OCI-LY7 (cell line): ENCODE results near the gene C1orf50. TPM values are rescaled to one million over a fixed set of nuclear protein-coding genes. Genes with fewer than 3 reads are reported as not detected.
"Not testable (repeated sequence)": the region's sequence is repeated elsewhere in the genome, so short reads cannot be mapped to it uniquely, and the experiment has no call there.

Experiments used
- BruUV-seq: library from RNA; stranded (reverse); fragments of 400-500 nt; replicated peaks from 2 replicates; lab custom pipeline; 2021; lab: Mats Ljungman, UMichigan
- CTCF ChIA-PET: fragments of 300-600 bp; sonication (Branson Sonifier 250); formaldehyde crosslinking; loops from one replicate; lab custom pipeline; 2022; ENCODE audit warnings: antibody characterized with exemption; ENCODE audit not compliant: unreplicated experiment; lab: Charles Lee
- POLR2A ChIA-PET: fragments of 300-600 bp; sonication (Branson Sonifier 250); formaldehyde crosslinking; loops from one replicate; lab custom pipeline; 2022; ENCODE audit warnings: antibody characterized with exemption; lab: Charles Lee
- DNase-seq: peaks from one replicate; pipeline ENCODE4 v3.0.0-alpha.2; 2015; ENCODE audit warnings: low spot score
- H2AFZ ChIP-seq: fragments of 200-600 bp; sonication (generic), shearing (Covaris generic); 2 replicates; pipeline ENCODE4 v1.6.1; 2014; ENCODE audit warnings: mild to moderate bottlenecking, antibody characterized with exemption, low read length, moderate library complexity
- H3K27ac ChIP-seq: fragments of 200-600 bp; sonication (generic); 2 replicates; pipeline ENCODE4 v1.5.1; 2014; ENCODE audit warnings: mixed run types, low read depth, mild to moderate bottlenecking, moderate library complexity, low read length, inconsistent platforms; ENCODE audit not compliant: poor library complexity, severe bottlenecking
- H3K36me3 ChIP-seq: fragments of 200-600 bp; sonication (generic); 2 replicates; pipeline ENCODE4 v1.6.1; 2014; ENCODE audit warnings: mild to moderate bottlenecking, antibody characterized with exemption, low read length, moderate library complexity, mixed read lengths; ENCODE audit not compliant: insufficient read depth
- H3K4me1 ChIP-seq: fragments of 200-600 bp; sonication (generic); 2 replicates; pipeline ENCODE4 v1.5.1; 2014; ENCODE audit warnings: mild to moderate bottlenecking, low read length; ENCODE audit not compliant: insufficient read depth, poor library complexity, severe bottlenecking
- H3K4me2 ChIP-seq: fragments of 200-600 bp; sonication (generic); 2 replicates; pipeline ENCODE4 v1.6.1; 2014; ENCODE audit warnings: mild to moderate bottlenecking, low read length
- H3K4me3 ChIP-seq: fragments of 200-600 bp; sonication (generic); 2 replicates; pipeline ENCODE4 v1.5.1; 2014; ENCODE audit warnings: mild to moderate bottlenecking, low read depth, low read length; ENCODE audit not compliant: poor library complexity, severe bottlenecking
- H3K79me2 ChIP-seq: fragments of 200-600 bp; sonication (generic); 2 replicates; pipeline ENCODE4 v1.6.1; 2016; ENCODE audit warnings: low read depth, mild to moderate bottlenecking, low read length, moderate library complexity, mixed read lengths; ENCODE audit not compliant: insufficient read depth
- H3K9me2 ChIP-seq: fragments of 200-600 bp; sonication (generic); 2 replicates; pipeline ENCODE4 v1.6.1; 2016; ENCODE audit warnings: mild to moderate bottlenecking, low read length, mixed read lengths; ENCODE audit not compliant: insufficient read depth
- H3K9me3 ChIP-seq: fragments of 200-600 bp; sonication (generic); 2 replicates; pipeline ENCODE4 v1.6.1; 2014; ENCODE audit warnings: mild to moderate bottlenecking, mixed run types, low read length, mixed read lengths
- H4K20me1 ChIP-seq: fragments of 200-600 bp; sonication (generic); 2 replicates; pipeline ENCODE4 v1.6.1; 2014; ENCODE audit warnings: mild to moderate bottlenecking, antibody characterized with exemption, low read length, moderate library complexity, mixed read lengths; ENCODE audit not compliant: insufficient read depth
- CTCF ChIP-seq: fragments of 200-600 bp; sonication (generic); conservative IDR thresholded peaks from 2 replicates; pipeline ENCODE4 v1.5.1; 2014; ENCODE audit warnings: mild to moderate bottlenecking, antibody characterized with exemption, low read length, moderate library complexity, mixed read lengths
- EZH2phosphoT487 ChIP-seq: fragments of 200-600 bp; sonication (generic); IDR thresholded peaks from 2 replicates; pipeline ENCODE4 v1.6.1; 2018; ENCODE audit warnings: low read depth, borderline replicate concordance, mild to moderate bottlenecking, mixed run types, antibody characterized with exemption, low read length, moderate library complexity, mixed read lengths
- intact Hi-C: fragments of 100-400 bp; cut with micrococcal nuclease; formaldehyde crosslinking; loops from one replicate; pipeline ENCODE4 v1.10.0; 2022; ENCODE audit not compliant: unreplicated experiment
- total RNA-seq, 2 experiments: library from RNA; depleted of rRNA in 1 of 2; stranded (reverse); fragments of >200 nt in 1 of 2; shearing (Covaris generic) in 1 of 2; gene quantifications; 2 replicates each; pipeline ENCODE4 v1.2.3, GENCODE V29; 2014 to 2022

The C1orf50 gene
- total RNA-seq, 2 experiments from 2014 or later, result 3.2 to 9.9 TPM

GRCh38 chr1:42748461-42749410 is 18.3 kb upstream of the C1orf50 start:
- H2AFZ ChIP-seq, result no peak overlapping the region
- no peaks in the 10 kb centered on the region for H3K9me3 ChIP-seq
- H3K36me3 ChIP-seq, result peaks cover 49% of the 10 kb centered on the region
- intact Hi-C loops, result no loop called here
- CTCF ChIA-PET, result no interaction called here
- H3K9me2 ChIP-seq, result no peaks in the 10 kb centered on the region
- no peaks in the 10 kb centered on the region for H3K79me2 ChIP-seq
- DNase-seq, result no peak
- BruUV-seq, result no TSS peak
- H3K4me2 ChIP-seq, result no peak overlapping the region
- no peak overlapping the region for H3K27ac ChIP-seq
- POLR2A ChIA-PET, result no interaction called here
- H3K4me3 ChIP-seq, result no peak overlapping the region
- TF ChIP-seq CTCF, result no peak
- TF ChIP-seq EZH2phosphoT487, result no peak
- H3K4me1 ChIP-seq, result no peaks in the 10 kb centered on the region
- no peaks in the 10 kb centered on the region for H4K20me1 ChIP-seq

- Histone ChIP-seq H3K9me3 (no peaks in the 10 kb centered on the region), H3K4me2 (no peak overlapping the region), H3K4me3 (no peak overlapping the region), H3K27ac (no peak overlapping the region), H3K9me2 (no peaks in the 10 kb centered on the region), H3K79me2 (no peaks in the 10 kb centered on the region), H3K36me3 (peaks cover 62% of the 10 kb centered on the region), H2AFZ (no peak overlapping the region), H4K20me1 (no peaks in the 10 kb centered on the region), H3K4me1 (no peaks in the 10 kb centered on the region)
- intact Hi-C loops, result no loop called here
- TF ChIP-seq CTCF, result no peak
- no peak for TF ChIP-seq EZH2phosphoT487
- BruUV-seq, result no TSS peak
- CTCF ChIA-PET, result no interaction called here
- no peak for DNase-seq
- POLR2A ChIA-PET, result no interaction called here
These were observed 17.0 kb upstream of the C1orf50 start for GRCh38 chr1:42750041-42750440.

GRCh38 chr1:42751511-42752070 is 15.5 kb upstream of the C1orf50 start:
- BruUV-seq, H3K27ac ChIP-seq, H3K79me2 ChIP-seq, intact Hi-C loops, H2AFZ ChIP-seq, H4K20me1 ChIP-seq, H3K4me3 ChIP-seq, DNase-seq, H3K9me2 ChIP-seq, H3K4me1 ChIP-seq, CTCF ChIA-PET, POLR2A ChIA-PET, H3K9me3 ChIP-seq, H3K4me2 ChIP-seq: not testable (repeated sequence)
- peaks cover 66% of the 10 kb centered on the region for H3K36me3 ChIP-seq
